Spleen (tissue), 11 donors: ENCODE measurements around the gene CCDC194. TPM values are rescaled to one million over a fixed set of nuclear protein-coding genes. Genes with fewer than 3 reads are reported as not detected.

ENCODE experiments used
- DNase-seq: peaks from one replicate; pipeline ENCODE4 v3.0.0-alpha.2; 2020
- H3K27ac ChIP-seq, 8 donors: fragments of 200-600 bp; sonication (generic) in 7 of 8; 1 replicate in 4 of 8; 2 replicates in 4 of 8; pipeline versions ENCODE4 v1.5.0 to v1.8.0; 2016 to 2021; ENCODE audit warnings: inconsistent platforms in 4 of 8, mild to moderate bottlenecking in 4 of 8, moderate library complexity in 1 of 8
- H3K27me3 ChIP-seq, 7 donors: fragments of 200-600 bp; sonication (generic) in 6 of 7; replicated peaks in 1 of 7; 1 replicate in 4 of 7; 2 replicates in 3 of 7; pipeline versions ENCODE4 v1.5.0 to v1.8.0; 2016 to 2021; ENCODE audit warnings: inconsistent platforms in 3 of 7, mild to moderate bottlenecking in 1 of 7
- H3K36me3 ChIP-seq, 6 donors: fragments of 200-600 bp; sonication (generic) in 5 of 6; 1 replicate in 4 of 6; 2 replicates in 2 of 6; pipeline versions ENCODE4 v1.5.0 to v1.8.0; 2016 to 2021; ENCODE audit warnings: inconsistent platforms in 2 of 6
- H3K4me1 ChIP-seq, 6 donors: fragments of 200-600 bp; sonication (generic) in 5 of 6; 1 replicate in 3 of 6; 2 replicates in 3 of 6; pipeline versions ENCODE4 v1.5.0 to v1.8.0; 2016 to 2021; ENCODE audit warnings: inconsistent platforms in 3 of 6
- H3K4me3 ChIP-seq, 8 donors: fragments of 200-600 bp; sonication (generic) in 7 of 8; 1 replicate in 4 of 8; 2 replicates in 4 of 8; pipeline versions ENCODE4 v1.5.0 to v1.8.0; 2016 to 2021; ENCODE audit warnings: inconsistent platforms in 4 of 8, mild to moderate bottlenecking in 4 of 8, moderate library complexity in 2 of 8
- H3K9me3 ChIP-seq, 8 donors: fragments of 200-600 bp; sonication (generic) in 7 of 8; 1 replicate in 4 of 8; 2 replicates in 4 of 8; pipeline versions ENCODE4 v1.5.0 to v1.8.0; 2016 to 2021; ENCODE audit warnings: inconsistent platforms in 4 of 8
- POLR2A ChIP-seq, 3 donors: fragments of 450-650 bp; IDR thresholded peaks; one replicate each; pipeline ENCODE4 v1.5.1; 2017; ENCODE audit warnings: antibody characterized with exemption in 3 of 3, mild to moderate bottlenecking in 1 of 3
- POLR2AphosphoS5 ChIP-seq, 3 donors: sonication (generic); formaldehyde crosslinking; IDR thresholded peaks; one replicate each; pipeline ENCODE4 v1.5.1; 2017; ENCODE audit warnings: antibody characterized with exemption in 3 of 3
- whole genome bisulfite sequencing, 5 donors: extraction: QIAGEN DNeasy Blood & Tissue Kit in 3 of 5; methylation state at CpG; one replicate each; pipeline versions ENCODE4 v1.1.5 to v1.1.7; 2013 to 2018; 5-methylcytosine and 5-hydroxymethylcytosine counted together
- intact Hi-C: fragments of 100-400 bp; cut with DNase I; formaldehyde crosslinking; loops from one replicate; pipeline ENCODE4 v1.15.0; 2023; ENCODE audit warnings: low total_unique reads
- polyA plus RNA-seq, 3 donors: library from polyadenylated mRNA; stranded (reverse); fragments of 200-250 nt; gene quantifications; one replicate each; pipeline ENCODE4 v1.2.1, GENCODE V29; 2013
- total RNA-seq, 7 donors: library from RNA; depleted of rRNA in 3 of 7; stranded (reverse); fragments of >200 nt in 3 of 7; fragmentation: NEBNext Ultra II Directional in 4 of 7; extraction: Animal tissue kit (Norgen Biotek cat#: 25700) in 4 of 7; gene quantifications; one replicate each; pipeline versions ENCODE4 v1.1.0 to v1.2.1, GENCODE V29; 2016 to 2021
- TF ChIP-seq, protein P1 (sequence below), 11 experiments: fragments of 200-600 bp in 7 of 11; fragments of 450-650 bp in 4 of 11; sonication (generic) in 4 of 11; IDR thresholded peaks in 8 of 11; conservative IDR thresholded peaks in 3 of 11; 1 replicate in 7 of 11; 2 replicates in 4 of 11; pipeline versions ENCODE4 v1.4.0 to v1.8.0; 2016 to 2021; ENCODE audit warnings: antibody characterized with exemption in 11 of 11, inconsistent platforms in 4 of 11, mild to moderate bottlenecking in 1 of 11
- donor health status: healthy with polysubstance abuse.
- donor health status: DM: no; HTN: no; CAD: no; lungs with moderate emphysema.
- donor health status: DM: no; HTN: no; CAD: no.
- donor health status: Bipolar disorder and iron deficiency.
- donor health status: healthy.
- donor health status: DM: no; HTN: no; CAD: no.
- donor health status: DM: yes; HTN: yes; CAD: no.

The CCDC194 gene
- total and polyA plus RNA-seq, 10 donors = 0.13 to 2.2 (median 1.4) TPM; not detected in 1

DNA sequence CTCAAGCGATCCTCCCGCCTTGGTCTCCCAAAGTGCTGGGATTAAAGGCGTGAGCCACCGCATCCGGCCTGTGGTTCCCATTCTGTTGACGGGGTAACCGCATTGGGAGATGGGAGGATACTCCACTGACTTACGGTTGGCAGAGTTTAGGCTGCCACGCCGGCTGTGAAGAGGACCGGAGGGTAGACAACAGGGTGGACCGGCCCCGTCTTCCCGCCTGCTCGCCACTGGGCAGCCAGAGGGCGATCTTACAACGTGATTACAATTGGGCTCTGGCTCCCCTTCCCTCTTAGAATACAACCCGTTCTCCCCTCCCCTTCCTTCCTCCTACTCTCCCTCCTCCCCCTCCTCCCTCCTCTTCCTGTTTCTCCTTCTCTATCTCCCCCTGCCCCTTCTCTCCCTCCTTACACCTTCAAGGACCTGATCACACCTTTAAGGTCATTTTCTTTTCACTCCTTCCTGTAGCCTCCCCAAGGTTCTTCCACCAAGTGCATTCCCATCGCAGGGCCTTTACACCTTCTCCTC lies 957 bp upstream of the CCDC194 start:
- peak; percentile 86 for DNase-seq
- Histone ChIP-seq H3K27me3 (peaks cover 0 to 26% (median 0%) of the 10 kb centered on the region in 7 donors), H3K27ac (peak overlapping the region in 7 of 8 donors; percentile 26 to 64 (median 56)), H3K36me3 (peaks cover 0 to 33% (median 16%) of the 10 kb centered on the region in 6 donors), H3K9me3 (no peaks in the 10 kb centered on the region), H3K4me1 (peaks cover 12 to 50% (median 44%) of the 10 kb centered on the region in 6 donors), H3K4me3 (no peak overlapping the region)
- 14 to 41% (median 19%) methylated on average over 17 to 19 of the region's 19 CpGs for WGBS, 5 donors
- intact Hi-C loops = loop anchor here (5.0 kb wide), 1 partner anchor 72 kb away; no protein-coding TSS in a partner anchor
- TF ChIP-seq POLR2A (IDR thresholded peaks at IDR 0.05) (no peak), POLR2AphosphoS5 (IDR thresholded peaks at IDR 0.05) (peak; percentile 61 to 72 (median 64))
- TF ChIP-seq, protein P1, sequence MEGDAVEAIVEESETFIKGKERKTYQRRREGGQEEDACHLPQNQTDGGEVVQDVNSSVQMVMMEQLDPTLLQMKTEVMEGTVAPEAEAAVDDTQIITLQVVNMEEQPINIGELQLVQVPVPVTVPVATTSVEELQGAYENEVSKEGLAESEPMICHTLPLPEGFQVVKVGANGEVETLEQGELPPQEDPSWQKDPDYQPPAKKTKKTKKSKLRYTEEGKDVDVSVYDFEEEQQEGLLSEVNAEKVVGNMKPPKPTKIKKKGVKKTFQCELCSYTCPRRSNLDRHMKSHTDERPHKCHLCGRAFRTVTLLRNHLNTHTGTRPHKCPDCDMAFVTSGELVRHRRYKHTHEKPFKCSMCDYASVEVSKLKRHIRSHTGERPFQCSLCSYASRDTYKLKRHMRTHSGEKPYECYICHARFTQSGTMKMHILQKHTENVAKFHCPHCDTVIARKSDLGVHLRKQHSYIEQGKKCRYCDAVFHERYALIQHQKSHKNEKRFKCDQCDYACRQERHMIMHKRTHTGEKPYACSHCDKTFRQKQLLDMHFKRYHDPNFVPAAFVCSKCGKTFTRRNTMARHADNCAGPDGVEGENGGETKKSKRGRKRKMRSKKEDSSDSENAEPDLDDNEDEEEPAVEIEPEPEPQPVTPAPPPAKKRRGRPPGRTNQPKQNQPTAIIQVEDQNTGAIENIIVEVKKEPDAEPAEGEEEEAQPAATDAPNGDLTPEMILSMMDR (IDR thresholded peaks at IDR 0.05 in 8 of 11, conservative IDR thresholded peaks at IDR 0.05 in 3 of 11) = peak; percentile 58 to 89 (median 82)

DNA sequence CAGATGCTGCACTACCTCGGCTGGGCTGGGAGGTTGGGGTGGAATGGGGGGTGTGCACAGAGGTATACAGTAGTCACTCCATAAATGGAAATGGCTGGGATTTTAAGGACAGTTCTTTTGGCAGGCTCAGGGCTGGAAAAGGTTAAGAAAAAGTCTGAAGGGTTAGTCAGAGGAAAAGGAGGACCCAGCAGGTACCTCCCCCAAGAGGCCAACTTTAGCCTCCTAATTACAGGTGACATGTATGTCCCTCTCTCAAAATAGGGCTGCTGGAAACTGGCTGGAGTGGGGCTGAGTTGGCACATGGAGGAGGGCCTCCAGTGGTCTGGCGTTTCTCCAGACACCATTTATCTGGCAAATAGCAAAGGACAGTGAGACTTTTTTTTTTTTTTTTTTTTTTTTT lies 994 bp downstream of the CCDC194 start:
- Histone ChIP-seq H3K9me3 (peaks cover 0 to 10% (median 2%) of the 10 kb centered on the region in 8 donors), H3K4me1 (peaks cover 12 to 52% (median 45%) of the 10 kb centered on the region in 6 donors), H3K4me3 (no peak overlapping the region), H3K27ac (no peak overlapping the region), H3K27me3 (peaks cover 0 to 29% (median 0%) of the 10 kb centered on the region in 7 donors), H3K36me3 (peaks cover 0 to 13% (median 5%) of the 10 kb centered on the region in 6 donors)
- no peak for DNase-seq
- intact Hi-C loops = no loop called here
- WGBS, 5 donors = 40 to 47% (median 43%) methylated on average over 2 of the region's 2 CpGs
- TF ChIP-seq, protein P1 (IDR thresholded peaks at IDR 0.05 in 8 of 11, conservative IDR thresholded peaks at IDR 0.05 in 3 of 11) = no peak
- no peak for TF ChIP-seq POLR2A (IDR thresholded peaks at IDR 0.05)

DNA sequence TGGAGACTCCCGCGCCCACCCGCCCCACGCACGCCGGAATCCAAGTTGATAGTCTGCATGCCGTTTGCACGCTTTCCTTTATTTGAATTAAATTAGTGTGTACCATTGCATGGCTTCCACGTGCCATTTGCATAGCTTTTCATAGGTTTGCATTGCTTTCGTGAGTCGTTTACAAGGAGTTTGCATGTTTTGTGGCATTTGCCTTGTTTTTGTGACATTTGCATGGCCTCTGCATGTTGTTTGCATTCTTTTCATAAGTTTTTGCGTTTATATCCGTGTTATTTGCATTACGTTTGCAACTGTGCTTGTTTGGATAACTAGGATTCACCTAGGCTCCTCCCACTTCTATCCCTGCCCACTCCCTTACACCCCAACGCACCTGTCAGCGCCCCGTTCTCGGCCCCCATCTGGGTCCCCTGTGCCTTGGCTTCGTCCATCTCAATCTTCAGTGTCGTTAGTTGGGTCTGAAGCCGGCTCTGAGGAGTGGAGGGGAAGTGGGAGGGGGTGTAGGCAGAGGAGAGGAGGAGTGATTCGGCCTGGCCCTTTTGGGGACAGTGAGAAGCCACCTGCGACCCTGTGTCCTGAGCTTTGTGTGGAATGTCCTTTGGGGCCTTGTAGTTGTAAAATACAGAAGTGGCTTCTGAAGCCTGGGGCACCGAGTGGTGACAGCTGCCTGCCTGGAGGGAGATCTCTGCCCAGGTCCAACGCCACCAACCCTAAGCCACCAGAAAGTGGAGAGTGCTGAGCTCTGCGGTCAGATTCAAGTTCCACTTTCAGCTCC lies 2.4 kb downstream of the CCDC194 start:
- TF ChIP-seq POLR2A (IDR thresholded peaks at IDR 0.05) (no peak), POLR2AphosphoS5 (IDR thresholded peaks at IDR 0.05) (peak in 1 of 3 donors; percentile 9)
- TF ChIP-seq, protein P1 (IDR thresholded peaks at IDR 0.05 in 8 of 11, conservative IDR thresholded peaks at IDR 0.05 in 3 of 11) = peak in 6 of 11 experiments; percentile 12 to 45 (median 28)
- intact Hi-C loops = no loop called here
- no peaks in the 10 kb centered on the region for H3K36me3 ChIP-seq
- peaks cover 0 to 29% (median 0%) of the 10 kb centered on the region in 7 donors for H3K27me3 ChIP-seq
- DNase-seq = no peak
- 2 to 7% (median 5%) methylated on average over 25 to 26 of the region's 26 CpGs for WGBS, 5 donors
- peak overlapping the region in 1 of 8 donors; percentile 67 for H3K27ac ChIP-seq
- peaks cover 12 to 52% (median 45%) of the 10 kb centered on the region in 6 donors for H3K4me1 ChIP-seq
- peaks cover 0 to 10% (median 2%) of the 10 kb centered on the region in 8 donors for H3K9me3 ChIP-seq
- peak overlapping the region; percentile 4 to 78 (median 47) for H3K4me3 ChIP-seq
